Upper lobe of left lung (tissue), 4 donors: Measurements from ENCODE around the gene NT5C.

Experiments
- POLR2A ChIP-seq, 4 donors: fragments of 450-650 bp; IDR thresholded peaks; one replicate each; pipeline ENCODE4 v1.5.1; 2016 to 2017; ENCODE audit warnings: antibody characterized with exemption in 4 of 4, mild to moderate bottlenecking in 2 of 4
- TF ChIP-seq, protein P1 (sequence below), 6 experiments: fragments of 450-650 bp in 4 of 6; fragments of 200-600 bp in 2 of 6; sonication (generic) in 2 of 6; IDR thresholded peaks; one replicate each; pipeline ENCODE4 v1.5.1; 2016 to 2019; ENCODE audit warnings: antibody characterized with exemption in 6 of 6

DNA sequence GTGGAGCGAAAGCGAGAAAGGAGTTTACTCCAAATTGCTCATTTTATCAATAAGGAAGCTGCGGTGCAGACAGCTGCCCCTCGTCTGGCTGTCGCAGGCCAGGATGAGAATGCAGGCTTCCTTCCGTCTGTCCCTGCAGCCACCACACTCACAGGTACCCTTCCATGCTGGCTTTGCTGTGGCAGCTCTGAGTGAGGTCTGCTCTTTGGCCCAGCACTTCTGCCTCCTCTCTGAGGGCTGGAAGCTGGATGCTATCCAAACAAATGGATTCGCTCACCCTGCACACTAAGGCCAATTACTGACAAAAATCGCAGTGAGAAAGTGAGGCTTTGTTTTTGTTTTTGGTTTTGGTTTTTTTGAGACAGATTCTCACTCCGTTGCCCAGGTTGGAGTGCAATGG is 14.8 kb downstream of the NT5C start:
- TF ChIP-seq, protein P1, sequence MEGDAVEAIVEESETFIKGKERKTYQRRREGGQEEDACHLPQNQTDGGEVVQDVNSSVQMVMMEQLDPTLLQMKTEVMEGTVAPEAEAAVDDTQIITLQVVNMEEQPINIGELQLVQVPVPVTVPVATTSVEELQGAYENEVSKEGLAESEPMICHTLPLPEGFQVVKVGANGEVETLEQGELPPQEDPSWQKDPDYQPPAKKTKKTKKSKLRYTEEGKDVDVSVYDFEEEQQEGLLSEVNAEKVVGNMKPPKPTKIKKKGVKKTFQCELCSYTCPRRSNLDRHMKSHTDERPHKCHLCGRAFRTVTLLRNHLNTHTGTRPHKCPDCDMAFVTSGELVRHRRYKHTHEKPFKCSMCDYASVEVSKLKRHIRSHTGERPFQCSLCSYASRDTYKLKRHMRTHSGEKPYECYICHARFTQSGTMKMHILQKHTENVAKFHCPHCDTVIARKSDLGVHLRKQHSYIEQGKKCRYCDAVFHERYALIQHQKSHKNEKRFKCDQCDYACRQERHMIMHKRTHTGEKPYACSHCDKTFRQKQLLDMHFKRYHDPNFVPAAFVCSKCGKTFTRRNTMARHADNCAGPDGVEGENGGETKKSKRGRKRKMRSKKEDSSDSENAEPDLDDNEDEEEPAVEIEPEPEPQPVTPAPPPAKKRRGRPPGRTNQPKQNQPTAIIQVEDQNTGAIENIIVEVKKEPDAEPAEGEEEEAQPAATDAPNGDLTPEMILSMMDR (IDR thresholded peaks at IDR 0.05), result no peak
- TF ChIP-seq POLR2A (IDR thresholded peaks at IDR 0.05), result no peak
